Duodenal mucosa (tissue), 2 donors: ENCODE results near the gene AGAP3.

Source experiments
- H3K27ac ChIP-seq: one replicate; pipeline ENCODE4 v1.7.0; 2013; ENCODE audit warnings: low read depth, low read length
- H3K27me3 ChIP-seq, 2 donors: one replicate each; pipeline ENCODE4 v1.7.0; 2013; ENCODE audit warnings: low read length in 2 of 2, control low read depth in 1 of 2; ENCODE audit not compliant: insufficient read depth in 2 of 2, control insufficient read depth in 1 of 2
- H3K36me3 ChIP-seq, 2 donors: one replicate each; pipeline ENCODE4 v1.7.0; 2013; ENCODE audit warnings: low read length in 2 of 2, control low read depth in 1 of 2; ENCODE audit not compliant: insufficient read depth in 2 of 2, control insufficient read depth in 1 of 2
- H3K4me1 ChIP-seq, 2 donors: one replicate each; pipeline ENCODE4 v1.7.0; 2013; ENCODE audit warnings: low read length in 2 of 2, control low read depth in 1 of 2; ENCODE audit not compliant: insufficient read depth in 2 of 2, control insufficient read depth in 1 of 2
- H3K4me3 ChIP-seq, 2 donors: one replicate each; pipeline ENCODE4 v1.7.0; 2013; ENCODE audit warnings: low read length in 2 of 2, low read depth in 1 of 2
- H3K9ac ChIP-seq, 2 donors: one replicate each; pipeline ENCODE4 v1.7.0; 2013; ENCODE audit warnings: low read length in 2 of 2, low read depth in 1 of 2
- H3K9me3 ChIP-seq, 2 donors: one replicate each; pipeline ENCODE4 v1.7.0; 2013; ENCODE audit warnings: low read length in 2 of 2, control low read depth in 1 of 2; ENCODE audit not compliant: control insufficient read depth in 1 of 2

AGAP3 gene

DNA sequence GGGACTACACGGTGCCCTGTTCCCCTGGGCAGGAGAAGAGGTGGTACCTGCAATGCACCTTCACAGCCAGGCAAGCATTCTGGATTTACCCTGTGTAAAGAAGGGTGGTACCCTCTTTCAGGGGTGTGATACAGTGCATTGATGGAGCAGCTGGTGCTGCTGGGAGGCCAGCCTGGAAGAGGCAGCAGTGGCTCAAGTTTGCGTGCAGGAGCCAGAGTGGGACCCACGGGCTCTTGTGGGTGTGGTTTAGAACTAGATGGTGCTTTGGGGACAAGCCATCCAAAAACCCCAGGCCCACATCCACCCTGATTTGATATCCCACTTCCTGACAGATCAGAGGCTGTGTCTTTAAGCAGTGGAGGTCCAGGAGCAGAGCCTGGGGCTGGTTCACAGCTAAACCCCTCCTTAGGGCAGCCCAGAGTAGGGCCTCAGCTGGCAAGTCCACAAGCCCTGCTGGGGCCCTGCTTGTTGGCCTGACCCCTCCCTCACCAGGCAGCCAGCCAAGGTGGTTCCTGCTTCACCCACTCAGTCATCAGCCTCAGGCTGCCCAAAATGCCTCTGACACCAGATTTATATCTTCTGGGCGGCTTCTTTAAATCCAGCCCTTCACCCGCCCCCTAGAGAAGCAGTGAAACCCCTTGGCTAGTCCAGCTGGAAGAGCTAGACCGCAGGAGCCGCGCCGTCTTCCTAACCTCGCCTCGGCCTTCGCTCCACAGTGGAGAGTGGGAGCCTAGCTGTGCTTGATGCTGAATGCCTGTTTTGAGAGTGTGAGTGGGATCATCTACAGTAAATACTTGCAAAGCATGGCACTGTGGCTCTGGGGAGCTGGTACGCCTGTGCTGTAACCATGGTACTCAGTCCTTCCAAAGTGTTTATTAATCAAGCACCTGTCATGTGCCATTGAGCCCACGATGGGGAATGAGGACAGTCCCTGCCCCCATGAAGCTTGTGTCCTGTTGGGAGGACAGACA, 39.4 kb upstream of the AGAP3 start:
- no peak overlapping the region for H3K9ac ChIP-seq
- H3K9me3 ChIP-seq: no peaks in the 10 kb centered on the region
- H3K4me1 ChIP-seq: no peaks in the 10 kb centered on the region
- no peak overlapping the region for H3K27ac ChIP-seq
- H3K4me3 ChIP-seq: no peak overlapping the region
- H3K27me3 ChIP-seq: no peaks in the 10 kb centered on the region
- H3K36me3 ChIP-seq: peaks cover 0 to 19% of the 10 kb centered on the region in 2 donors

DNA sequence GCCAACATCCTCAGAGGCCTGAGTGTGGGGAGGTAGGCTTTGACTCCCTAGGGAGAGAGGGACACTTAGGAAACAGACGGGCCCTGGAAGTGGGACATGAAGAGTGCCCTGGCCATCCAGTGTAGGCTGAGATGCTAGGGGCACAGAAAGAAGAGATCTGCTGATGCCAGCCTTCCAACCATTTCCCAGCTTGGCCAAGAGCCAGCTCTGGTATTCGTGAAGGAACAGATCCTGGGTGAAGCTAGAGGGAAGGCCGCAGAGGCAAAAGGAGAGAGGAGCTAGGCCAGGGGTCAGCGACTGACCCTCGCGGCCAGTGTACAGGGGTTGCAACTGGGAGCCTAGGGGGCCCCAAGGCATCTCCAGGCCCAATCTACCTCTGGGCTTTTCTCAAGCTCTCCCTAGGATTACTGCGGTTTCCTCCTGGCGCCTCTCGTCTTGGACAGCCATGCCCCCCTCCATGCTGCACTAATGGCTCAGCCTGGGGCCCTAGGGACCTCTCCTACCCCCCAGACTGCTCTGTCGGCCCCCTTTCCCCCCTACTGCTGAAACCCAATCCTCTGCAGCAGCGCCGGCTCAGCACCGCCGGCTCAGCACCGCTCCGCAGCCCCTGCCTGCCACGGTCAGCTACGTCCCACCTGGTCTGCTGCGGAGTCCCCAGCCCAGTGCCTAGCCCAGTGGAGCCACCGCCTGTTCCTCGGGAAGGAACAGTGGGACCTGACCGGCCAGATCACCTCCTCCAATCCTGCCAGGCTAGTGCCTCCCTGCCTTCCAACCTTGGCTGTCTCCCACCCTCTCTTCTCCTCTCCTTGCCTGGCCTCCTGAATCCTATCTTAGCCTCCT, 38.1 kb upstream of the AGAP3 start, which contains the start of gene ASIC3:
ASIC3 (plus strand) TSS at position 556 of the 840 bp plus-strand sequence. CDS start 355 bp downstream, outside the sequence.
- Histone ChIP-seq H3K36me3 (peaks cover 0 to 11% of the 10 kb centered on the region in 2 donors), H3K4me3 (no peak within 1 kb of the TSS), H3K27me3 (no peaks in the 10 kb centered on the region), H3K9ac (no peak within 1 kb of the TSS), H3K4me1 (no peaks in the 10 kb centered on the region), H3K9me3 (no peaks in the 10 kb centered on the region), H3K27ac (no peak within 1 kb of the TSS)

DNA sequence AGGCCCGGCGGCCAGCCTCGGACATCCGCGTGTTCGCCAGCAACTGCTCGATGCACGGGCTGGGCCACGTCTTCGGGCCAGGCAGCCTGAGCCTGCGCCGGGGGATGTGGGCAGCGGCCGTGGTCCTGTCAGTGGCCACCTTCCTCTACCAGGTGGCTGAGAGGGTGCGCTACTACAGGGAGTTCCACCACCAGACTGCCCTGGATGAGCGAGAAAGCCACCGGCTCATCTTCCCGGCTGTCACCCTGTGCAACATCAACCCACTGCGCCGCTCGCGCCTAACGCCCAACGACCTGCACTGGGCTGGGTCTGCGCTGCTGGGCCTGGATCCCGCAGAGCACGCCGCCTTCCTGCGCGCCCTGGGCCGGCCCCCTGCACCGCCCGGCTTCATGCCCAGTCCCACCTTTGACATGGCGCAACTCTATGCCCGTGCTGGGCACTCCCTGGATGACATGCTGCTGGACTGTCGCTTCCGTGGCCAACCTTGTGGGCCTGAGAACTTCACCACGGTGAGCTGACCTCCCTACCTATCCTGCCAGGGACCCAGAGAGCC, 37.3 kb upstream of the AGAP3 start:
- H3K9me3 ChIP-seq: no peaks in the 10 kb centered on the region
- H3K36me3 ChIP-seq: peaks cover 0 to 11% of the 10 kb centered on the region in 2 donors
- H3K9ac ChIP-seq: no peak overlapping the region
- no peak overlapping the region for H3K27ac ChIP-seq
- no peaks in the 10 kb centered on the region for H3K27me3 ChIP-seq
- H3K4me1 ChIP-seq: no peaks in the 10 kb centered on the region
- H3K4me3 ChIP-seq: no peak overlapping the region

DNA sequence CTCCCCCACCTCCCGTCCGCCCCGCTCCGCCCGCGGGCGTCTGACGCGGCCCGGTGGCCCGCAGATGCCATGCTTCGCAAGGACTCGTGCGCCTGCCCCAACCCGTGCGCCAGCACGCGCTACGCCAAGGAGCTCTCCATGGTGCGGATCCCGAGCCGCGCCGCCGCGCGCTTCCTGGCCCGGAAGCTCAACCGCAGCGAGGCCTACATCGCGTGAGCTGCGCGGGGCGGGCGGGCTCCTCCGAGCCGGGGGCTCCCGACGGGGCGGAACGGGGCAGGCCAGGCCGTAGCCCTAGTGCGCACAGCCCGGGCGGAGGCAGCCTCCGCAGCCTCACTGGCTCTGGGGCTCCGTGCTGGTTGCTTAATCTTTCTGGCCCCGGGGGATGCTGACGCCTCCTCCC, 35.2 kb upstream of the AGAP3 start:
- no peak overlapping the region for H3K9ac ChIP-seq
- no peaks in the 10 kb centered on the region for H3K9me3 ChIP-seq
- no peaks in the 10 kb centered on the region for H3K4me1 ChIP-seq
- H3K4me3 ChIP-seq: no peak overlapping the region
- H3K36me3 ChIP-seq: peaks cover 0 to 3% of the 10 kb centered on the region in 2 donors
- no peak overlapping the region for H3K27ac ChIP-seq
- H3K27me3 ChIP-seq: no peaks in the 10 kb centered on the region

DNA sequence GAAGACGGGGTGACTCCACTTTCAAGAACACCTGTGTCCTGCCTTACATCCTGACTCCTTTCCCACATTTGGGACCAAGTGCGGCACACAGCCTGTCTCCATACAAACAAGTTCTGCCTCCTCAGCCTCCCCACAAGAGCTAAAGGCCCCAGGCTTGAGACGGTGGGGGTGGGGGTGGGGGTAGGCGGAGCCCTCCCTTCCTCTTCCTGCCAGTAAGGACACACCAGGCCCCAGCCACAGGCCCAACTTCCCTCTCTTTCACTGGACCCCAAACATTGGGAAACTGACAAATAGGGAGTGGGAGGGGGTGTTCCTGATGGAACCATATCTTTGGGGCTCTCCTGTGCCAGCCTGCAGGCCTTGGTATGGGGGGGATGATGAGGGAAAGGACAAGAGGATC, 33.2 kb upstream of the AGAP3 start:
- Histone ChIP-seq H3K27ac (no peak overlapping the region), H3K4me1 (peaks cover 9 to 12% of the 10 kb centered on the region in 2 donors), H3K36me3 (no peaks in the 10 kb centered on the region), H3K9me3 (no peaks in the 10 kb centered on the region), H3K9ac (no peak overlapping the region), H3K27me3 (no peaks in the 10 kb centered on the region), H3K4me3 (no peak overlapping the region)

DNA sequence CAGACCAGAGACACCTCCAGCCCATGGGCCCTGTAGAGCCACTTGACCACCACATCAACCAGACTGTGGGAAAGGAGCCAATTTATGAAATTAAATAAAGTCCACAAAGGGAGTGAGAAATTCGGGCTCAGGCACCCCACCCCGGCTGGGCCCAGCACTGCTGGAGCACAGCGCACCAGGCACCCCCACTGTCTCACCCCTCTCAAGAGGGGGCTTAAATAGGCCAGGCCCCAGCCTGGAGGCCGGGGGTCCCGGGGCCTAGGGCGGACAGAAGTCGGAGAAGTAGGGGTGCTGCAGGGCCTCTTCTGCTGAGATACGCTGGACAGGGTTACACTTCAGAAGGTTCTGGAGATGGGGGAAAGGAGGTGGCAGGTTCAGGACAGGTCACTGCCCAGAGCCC, 32.5 kb upstream of the AGAP3 start:
- H3K4me1 ChIP-seq: peaks cover 15 to 18% of the 10 kb centered on the region in 2 donors
- no peaks in the 10 kb centered on the region for H3K36me3 ChIP-seq
- no peak overlapping the region for H3K27ac ChIP-seq
- no peaks in the 10 kb centered on the region for H3K9me3 ChIP-seq
- no peak overlapping the region for H3K4me3 ChIP-seq
- H3K9ac ChIP-seq: no peak overlapping the region
- H3K27me3 ChIP-seq: no peaks in the 10 kb centered on the region

DNA sequence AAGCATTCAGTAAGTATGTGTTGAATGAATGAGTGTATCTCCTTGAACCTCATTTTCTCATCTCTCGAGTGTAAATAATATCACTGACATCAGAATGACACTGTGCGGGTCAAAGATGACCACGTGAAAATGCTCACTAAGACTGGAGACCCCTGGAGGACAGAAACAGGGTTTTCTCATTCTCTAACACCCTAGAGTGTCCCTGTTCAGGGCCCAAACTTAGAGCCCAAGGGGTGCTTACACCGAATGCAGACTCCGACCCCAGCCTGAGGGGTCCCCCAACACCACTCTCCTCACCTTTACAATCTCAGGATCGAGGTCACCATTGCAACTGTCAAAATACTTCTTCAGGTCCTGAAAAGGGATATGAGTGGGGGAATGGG, 30.0 kb upstream of the AGAP3 start:
- Histone ChIP-seq H3K27me3 (no peaks in the 10 kb centered on the region), H3K4me1 (peaks cover 31 to 37% of the 10 kb centered on the region in 2 donors), H3K36me3 (no peaks in the 10 kb centered on the region), H3K4me3 (no peak overlapping the region), H3K9ac (no peak overlapping the region), H3K27ac (no peak overlapping the region), H3K9me3 (no peaks in the 10 kb centered on the region)

DNA sequence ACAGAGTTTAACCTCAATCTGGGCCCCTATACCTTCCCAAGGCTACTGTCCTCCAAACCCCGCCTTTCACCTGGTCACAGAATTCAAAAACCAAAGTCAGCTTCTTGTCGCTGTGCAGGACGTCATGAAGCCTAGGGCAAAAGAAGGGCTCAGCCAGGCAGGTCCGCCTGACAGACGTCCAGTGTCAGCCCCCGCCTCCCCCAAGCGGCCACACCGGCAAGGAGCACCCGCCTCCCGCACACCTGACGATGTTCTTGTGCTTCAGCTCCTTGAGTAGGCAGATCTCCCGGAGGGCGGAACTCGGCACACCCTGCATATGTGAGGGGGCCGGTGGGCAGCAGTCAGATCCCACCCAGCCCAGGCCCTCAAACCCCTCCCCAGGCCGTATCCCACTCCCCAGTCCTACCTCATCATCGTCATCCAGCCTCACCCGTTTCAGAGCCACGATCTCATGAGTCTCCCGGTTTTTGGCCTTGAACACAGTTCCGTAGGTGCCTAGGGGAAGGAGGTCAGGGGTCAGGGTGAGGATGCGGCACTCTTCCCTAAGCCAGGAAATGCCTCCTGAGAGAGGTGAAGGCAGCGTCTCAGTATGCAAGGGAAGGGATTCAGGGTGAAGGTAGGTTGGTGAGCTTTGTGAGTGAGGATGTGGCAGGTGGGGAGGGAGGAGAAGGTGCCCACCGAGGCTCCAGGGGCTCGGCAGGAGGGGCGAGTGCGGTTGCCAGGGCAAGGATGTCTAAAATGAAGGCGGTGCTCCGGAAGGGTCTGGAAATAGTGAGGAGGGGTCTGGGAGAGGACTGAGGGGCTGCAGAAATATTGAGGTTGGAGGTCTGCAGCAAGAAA, 29.4 kb upstream of the AGAP3 start:
- no peak overlapping the region for H3K27ac ChIP-seq
- H3K9ac ChIP-seq: peak overlapping the region; percentile 60 to 78

DNA sequence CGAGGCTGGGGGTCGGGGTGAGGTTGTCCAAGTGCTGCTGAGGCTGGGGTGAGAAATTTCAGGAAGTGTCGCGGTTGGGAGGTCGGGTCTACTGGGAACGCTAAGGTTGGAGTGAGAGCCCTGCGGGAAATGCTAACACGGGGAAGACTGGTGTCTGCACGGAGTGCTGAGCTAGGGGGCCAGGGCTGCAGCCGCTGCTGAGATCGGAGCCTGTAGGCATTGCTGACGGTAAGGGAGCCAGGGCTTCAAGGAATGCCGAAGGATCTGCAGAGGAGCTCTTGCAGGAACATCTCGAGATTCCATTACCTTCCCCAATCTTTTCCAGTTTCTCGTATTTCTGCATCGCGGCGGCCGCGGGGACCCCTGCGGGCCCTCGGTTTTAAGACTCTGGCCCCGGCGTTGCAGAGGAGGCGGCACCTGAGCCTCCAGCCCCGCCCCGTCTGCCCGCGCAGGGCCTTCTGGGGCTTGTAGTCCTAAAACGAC, 28.7 kb upstream of the AGAP3 start, which contains the start of gene CDK5:
CDK5 (minus strand) TSS at position 392 of the 483 bp plus-strand sequence; CDS start at position 343, 49 bp downstream.
- Histone ChIP-seq H3K36me3 (no peaks in the 10 kb centered on the region), H3K9me3 (no peaks in the 10 kb centered on the region), H3K27ac (peak within 1 kb of the TSS; percentile 96), H3K4me1 (peaks cover 40 to 43% of the 10 kb centered on the region in 2 donors), H3K27me3 (no peaks in the 10 kb centered on the region), H3K4me3 (peak within 1 kb of the TSS; percentile 94), H3K9ac (peak within 1 kb of the TSS; percentile 87 to 95)

More for the DNA sequence above, 29.4 kb upstream of the AGAP3 start:
- H3K4me3 ChIP-seq: peak overlapping the region; percentile 94
- H3K27me3 ChIP-seq: no peaks in the 10 kb centered on the region
- H3K9me3 ChIP-seq: no peaks in the 10 kb centered on the region
- H3K36me3 ChIP-seq: no peaks in the 10 kb centered on the region
- peaks cover 37 to 42% of the 10 kb centered on the region in 2 donors for H3K4me1 ChIP-seq
